H1 (cell line): ENCODE data around the gene MOB3B. TPM values are rescaled to one million over a fixed set of nuclear protein-coding genes. Genes with fewer than 3 reads are reported as not detected.

Source experiments
- CTCF ChIA-PET: fragments of 300-600 bp; sonication (Branson Sonifier 250); formaldehyde crosslinking; loops from one replicate; lab custom pipeline; 2021; ENCODE audit not compliant: partially characterized antibody; lab: Charles Lee
- POLR2A ChIA-PET: fragments of 300-600 bp; sonication (Branson Sonifier 250); formaldehyde crosslinking; loops from one replicate; lab custom pipeline; 2021; ENCODE audit warnings: inconsistent platforms; ENCODE audit not compliant: partially characterized antibody; lab: Charles Lee
- DNase-seq, 2 experiments: peaks; one replicate each; pipeline versions ENCODE4 v3.0.0 to v3.0.0-alpha.2; 2010 to 2022; ENCODE audit warnings: low spot score in 2 of 2, low read depth in 1 of 2, mixed read lengths in 1 of 2
- FAIRE-seq: peaks from 2 replicates; lab custom pipeline; 2011; peaks lifted over from hg19 to GRCh38; lab: Jason Lieb, UNC
- H2AFZ ChIP-seq: 2 replicates; pipeline ENCODE4 v1.8.1; 2012; ENCODE audit warnings: low read length, inconsistent platforms
- H2AK5ac ChIP-seq: 2 replicates; pipeline ENCODE4 v1.6.1; 2013; ENCODE audit warnings: low read depth, low read length
- H2BK120ac ChIP-seq: replicated peaks from 2 replicates; pipeline ENCODE3; 2013; ENCODE audit warnings: low read depth, low read length, inconsistent platforms
- H2BK12ac ChIP-seq: 2 replicates; pipeline ENCODE4 v1.6.1; 2013; ENCODE audit warnings: low read depth, low read length
- H2BK15ac ChIP-seq: 2 replicates; pipeline ENCODE4 v1.6.1; 2013; ENCODE audit warnings: low read length
- H2BK20ac ChIP-seq: 2 replicates; pipeline ENCODE4 v1.6.1; 2013; ENCODE audit warnings: low read length
- H2BK5ac ChIP-seq: 2 replicates; pipeline ENCODE4 v1.6.1; 2013; ENCODE audit warnings: low read depth, low read length
- H3K14ac ChIP-seq: 2 replicates; pipeline ENCODE4 v1.6.1; 2013; ENCODE audit warnings: inconsistent platforms; ENCODE audit not compliant: insufficient read length
- H3K18ac ChIP-seq: 2 replicates; pipeline ENCODE4 v1.6.1; 2013; ENCODE audit warnings: low read length; ENCODE audit errors: extremely low read depth
- H3K23ac ChIP-seq: 2 replicates; pipeline ENCODE4 v1.6.1; 2013; ENCODE audit warnings: inconsistent platforms; ENCODE audit not compliant: insufficient read length
- H3K23me2 ChIP-seq: 2 replicates; pipeline ENCODE4 v1.6.1; 2013; ENCODE audit warnings: low read depth, low read length
- H3K27ac ChIP-seq: 2 replicates; pipeline ENCODE4 v1.6.1; 2011; ENCODE audit warnings: low read depth, low read length, inconsistent platforms
- H3K27me3 ChIP-seq, 4 experiments: replicated peaks in 1 of 4; 1 replicate in 1 of 4; 2 replicates in 3 of 4; pipeline versions ENCODE4 v1.6.1 to v1.8.1; 2011 to 2013; ENCODE audit warnings: low read length in 3 of 4, mild to moderate bottlenecking in 3 of 4, inconsistent platforms in 2 of 4, mixed read lengths in 2 of 4, moderate library complexity in 1 of 4; ENCODE audit not compliant: control insufficient read depth in 3 of 4, insufficient read depth in 3 of 4; ENCODE audit errors: extremely low read depth in 1 of 4
- H3K36me3 ChIP-seq, 4 experiments: 2 replicates each; pipeline versions ENCODE4 v1.6.1 to v1.8.1; 2011 to 2013; ENCODE audit warnings: mild to moderate bottlenecking in 4 of 4, low read length in 3 of 4, moderate library complexity in 2 of 4, control low read depth in 1 of 4, inconsistent platforms in 1 of 4; ENCODE audit not compliant: insufficient read depth in 4 of 4, control insufficient read depth in 2 of 4
- H3K4ac ChIP-seq: replicated peaks from 2 replicates; pipeline ENCODE3; 2013; ENCODE audit warnings: low read length, low read depth, mixed read lengths, inconsistent platforms; ENCODE audit not compliant: insufficient read length
- H3K4me1 ChIP-seq, 4 experiments: replicated peaks in 1 of 4; 1 replicate in 1 of 4; 2 replicates in 3 of 4; pipeline versions ENCODE4 v1.6.1 to v1.8.1; 2011 to 2013; ENCODE audit warnings: low read length in 3 of 4, inconsistent platforms in 2 of 4, mixed read lengths in 1 of 4; ENCODE audit not compliant: insufficient read depth in 4 of 4, control insufficient read depth in 3 of 4
- H3K4me2 ChIP-seq, 2 experiments: 2 replicates each; pipeline versions ENCODE4 v1.6.1 to v1.8.1; 2011 to 2013; ENCODE audit warnings: low read depth in 2 of 2, low read length in 2 of 2, control low read depth in 1 of 2, inconsistent platforms in 1 of 2, mild to moderate bottlenecking in 1 of 2; ENCODE audit not compliant: insufficient read depth in 1 of 2
- H3K4me3 ChIP-seq, 4 experiments: fragments of 200-600, 300-600 bp in 1 of 4; sonication (generic), shearing (Covaris generic), sonication (Bioruptor Twin) in 1 of 4; 2 replicates each; pipeline versions ENCODE4 v1.5.1 to v1.8.1; 2011 to 2016; ENCODE audit warnings: low read length in 4 of 4, low read depth in 3 of 4, control low read depth in 2 of 4, inconsistent platforms in 2 of 4, mild to moderate bottlenecking in 2 of 4, mixed read lengths in 1 of 4, moderate library complexity in 1 of 4; ENCODE audit not compliant: insufficient read depth in 2 of 4; ENCODE audit errors: extremely low read depth in 1 of 4
- H3K56ac ChIP-seq: replicated peaks from 2 replicates; pipeline ENCODE3; 2013; ENCODE audit warnings: low read depth, mild to moderate bottlenecking, mixed read lengths, low read length, inconsistent platforms; ENCODE audit not compliant: insufficient read length
- H3K79me1 ChIP-seq: 2 replicates; pipeline ENCODE4 v1.6.1; 2013; ENCODE audit warnings: low read depth, low read length, control low read depth
- H3K79me2 ChIP-seq, 2 experiments: 2 replicates each; pipeline versions ENCODE4 v1.6.1 to v1.8.1; 2012 to 2013; ENCODE audit warnings: low read length in 2 of 2, mild to moderate bottlenecking in 2 of 2, inconsistent platforms in 1 of 2; ENCODE audit not compliant: insufficient read depth in 2 of 2, control insufficient read depth in 1 of 2
- H3K9ac ChIP-seq, 4 experiments: replicated peaks in 1 of 4; 1 replicate in 1 of 4; 2 replicates in 3 of 4; pipeline versions ENCODE4 v1.6.1 to v1.8.1; 2011 to 2013; ENCODE audit warnings: low read depth in 3 of 4, low read length in 3 of 4, control low read depth in 2 of 4, mild to moderate bottlenecking in 2 of 4, moderate library complexity in 2 of 4, inconsistent platforms in 1 of 4; ENCODE audit errors: extremely low read depth in 1 of 4
- H3K9me3 ChIP-seq, 2 experiments: 2 replicates each; pipeline versions ENCODE4 v1.6.1 to v1.8.1; 2012 to 2013; ENCODE audit warnings: mild to moderate bottlenecking in 2 of 2, moderate library complexity in 2 of 2, control low read depth in 1 of 2, inconsistent platforms in 1 of 2, low read depth in 1 of 2, low read length in 1 of 2, mixed read lengths in 1 of 2; ENCODE audit not compliant: insufficient read depth in 2 of 2
- H4K20me1 ChIP-seq, 2 experiments: replicated peaks in 1 of 2; 2 replicates each; pipeline versions ENCODE3 to v1.8.1; 2011 to 2013; ENCODE audit warnings: inconsistent platforms in 2 of 2, low read length in 2 of 2, mild to moderate bottlenecking in 1 of 2; ENCODE audit not compliant: insufficient read depth in 2 of 2, control insufficient read depth in 1 of 2
- H4K5ac ChIP-seq: 2 replicates; pipeline ENCODE4 v1.6.1; 2013; ENCODE audit warnings: low read length, low read depth, mixed read lengths, inconsistent platforms; ENCODE audit not compliant: insufficient read length
- H4K8ac ChIP-seq: 2 replicates; pipeline ENCODE4 v1.8.0; 2013; ENCODE audit warnings: mild to moderate bottlenecking, moderate library complexity, low read length, inconsistent platforms; ENCODE audit not compliant: insufficient read depth; ENCODE audit errors: extremely low read depth
- H4K91ac ChIP-seq: replicated peaks from 2 replicates; pipeline ENCODE3; 2013; ENCODE audit warnings: low read length, mixed read lengths, inconsistent platforms; ENCODE audit not compliant: insufficient read length
- EZH2 ChIP-seq: fragments of 200-600 bp; sonication (generic); IDR thresholded peaks from 2 replicates; pipeline ENCODE4 v1.7.1; 2012; ENCODE audit warnings: low read depth, mild to moderate bottlenecking, moderate library complexity, low read length, inconsistent platforms; ENCODE audit not compliant: severe bottlenecking
- JUND ChIP-seq: IDR thresholded peaks from 2 replicates; pipeline ENCODE4 v1.6.1; 2011; ENCODE audit warnings: mild to moderate bottlenecking, improper control_type of control experiment, low read length
- WGBS, 2 experiments: shearing (Covaris generic) in 1 of 2; methylation state at CpG; one replicate each; pipeline versions ENCODE4 v1.1.6 to v1.1.7; 2013 to 2015; ENCODE audit warnings: low lambda C conversion rate in 2 of 2, mixed read lengths in 2 of 2, inconsistent platforms in 1 of 2, low coverage in 1 of 2, missing lambda C conversion rate in 1 of 2; ENCODE audit not compliant: insufficient replicate concordance in 2 of 2, insufficient coverage in 1 of 2, insufficient read length in 1 of 2; ENCODE audit errors: extremely low coverage in 1 of 2, missing lambda C conversion rate in 1 of 2; 5-methylcytosine and 5-hydroxymethylcytosine counted together
- polyA plus RNA-seq, 7 experiments: library from polyadenylated mRNA; depleted of rRNA in 3 of 7; stranded (reverse) in 5 of 7; unstranded in 2 of 7; fragments of >200 nt in 5 of 7; fragments of 200-250 nt in 2 of 7; gene quantifications; 1 replicate in 5 of 7; 2 replicates in 1 of 7; 4 replicates in 1 of 7; pipeline versions ENCODE4 v1.2.1 to v1.2.3, GENCODE V29; 2011 to 2013; ENCODE audit warnings: missing spikeins in 2 of 7, mixed read lengths in 2 of 7
- total RNA-seq: library from RNA; stranded (reverse); fragmentation: NEBNext Ultra II Directional; extraction: Animal tissue kit (Norgen Biotek cat#: 25700); gene quantifications from 2 replicates; pipeline ENCODE4 v1.2.1, GENCODE V29; 2021

MOB3B gene
- total and polyA plus RNA-seq, 2 of the 8 experiments (the other 6 are each of a cell fraction or from before 2014, with no cell fraction given): 12.7 to 16.1 TPM

DNA sequence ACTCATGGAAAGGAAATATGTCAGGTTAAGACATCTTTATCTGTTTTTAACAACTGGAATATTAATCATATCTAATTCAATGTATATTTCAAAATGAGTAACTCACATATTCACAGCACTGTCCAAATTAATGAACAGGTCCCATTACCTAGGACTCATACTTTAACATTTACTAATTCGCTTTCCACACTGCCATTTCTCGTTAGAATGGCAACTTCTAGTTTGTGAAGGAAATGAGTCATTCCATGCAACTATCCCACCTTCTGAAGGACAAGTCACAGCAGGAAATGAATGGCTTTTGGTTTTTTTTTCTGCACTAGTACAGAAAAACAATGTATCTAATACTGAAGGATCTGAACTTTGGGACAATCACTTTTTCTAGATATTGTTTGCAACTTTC, 30.2 kb downstream of the MOB3B start:
- Histone ChIP-seq H2BK15ac (no peak overlapping the region), H3K4me3 (0 out of 8 replicates have a peak overlapping the region, but pooled peaks of 1 of the 4 experiments have one; percentile 12), H2BK20ac (no peak overlapping the region), H4K20me1 (no peaks in the 10 kb centered on the region), H3K4me1 (peaks cover 0 to 22% (median 12%) of the 10 kb centered on the region in 4 experiments), H4K91ac (no peak overlapping the region), H4K5ac (no peak overlapping the region), H3K23me2 (no peaks in the 10 kb centered on the region), H3K27me3 (no peaks in the 10 kb centered on the region), H3K27ac (no peak overlapping the region), H2BK120ac (no peak overlapping the region), H3K79me1 (no peaks in the 10 kb centered on the region), H3K9ac (no peak overlapping the region), H3K9me3 (peaks cover 0 to 2% of the 10 kb centered on the region in 2 experiments; a peak in 1 of 4 replicates), H3K79me2 (peaks cover 3 to 9% of the 10 kb centered on the region in 2 experiments; a peak in 2 of 4 replicates), H2BK5ac (no peak overlapping the region), H3K14ac (no peak overlapping the region), H3K56ac (no peak overlapping the region), H3K4me2 (no peak overlapping the region)
- ChIA-PET CTCF (interaction anchor here (0.6 to 1.4 kb wide), 2 partner anchors 59 to 168 kb away, joined by 3 to 5 read pairs; no protein-coding TSS in a partner anchor), POLR2A (no interaction called here)
- WGBS, 2 experiments: 69% methylated on average over 2 of the region's 2 CpGs; no CpG with 5 or more reads in 1 of the 2 experiments
- DNase-seq: no peak
- TF ChIP-seq JUND: peak; percentile 72
- TF ChIP-seq EZH2: no peak
- TF ChIP-seq, all 59 proteins: peak for 1
- FAIRE-seq: no peak
- Histone ChIP-seq H4K8ac (no peak overlapping the region), H2AK5ac (no peak overlapping the region), H3K18ac (no peak overlapping the region), H3K36me3 (no peaks in the 10 kb centered on the region), H3K4ac (no peak overlapping the region), H2BK12ac (no peak overlapping the region), H3K23ac (no peak overlapping the region), H2AFZ (no peak overlapping the region)
